IMR-90 (cell line): ENCODE data around the gene RAD51B.

Experiments
- BHLHE40 ChIP-seq: fragments of 150-350 bp; IDR thresholded peaks from 2 replicates; pipeline ENCODE4 v1.6.1; 2016; ENCODE audit warnings: mild to moderate bottlenecking, low read depth, low read length
- CHD1 ChIP-seq: IDR thresholded peaks from 2 replicates; pipeline ENCODE4 v1.6.1; 2012; ENCODE audit warnings: low read depth, low read length, improper control_type of control experiment
- CTCF ChIP-seq: conservative IDR thresholded peaks from 2 replicates; pipeline ENCODE4 v1.5.1; 2012; ENCODE audit warnings: mild to moderate bottlenecking, low read depth, low read length, improper control_type of control experiment
- ELK1 ChIP-seq: fragments of 150-350 bp; IDR thresholded peaks from 2 replicates; pipeline ENCODE4 v1.6.1; 2016; ENCODE audit warnings: low read depth, mild to moderate bottlenecking, low read length, moderate library complexity, borderline replicate concordance
- MAFK ChIP-seq: IDR thresholded peaks from 2 replicates; pipeline ENCODE4 v1.6.1; 2012; ENCODE audit warnings: low read depth, low read length, improper control_type of control experiment
- MXI1 ChIP-seq: IDR thresholded peaks from 2 replicates; pipeline ENCODE4 v1.6.1; 2012; ENCODE audit warnings: low read depth, mild to moderate bottlenecking, low read length, moderate library complexity, borderline replicate concordance
- POLR2A ChIP-seq: IDR thresholded peaks from 2 replicates; pipeline ENCODE4 v1.6.1; 2012; ENCODE audit warnings: mild to moderate bottlenecking, low read depth, low read length
- RAD21 ChIP-seq: IDR thresholded peaks from 2 replicates; pipeline ENCODE4 v1.6.1; 2012; ENCODE audit warnings: low read length, improper control_type of control experiment
- RCOR1 ChIP-seq: IDR thresholded peaks from 2 replicates; pipeline ENCODE4 v1.6.1; 2012; ENCODE audit warnings: mild to moderate bottlenecking, low read length, improper control_type of control experiment; ENCODE audit not compliant: insufficient replicate concordance
- RFX5 ChIP-seq: IDR thresholded peaks from 2 replicates; pipeline ENCODE4 v1.8.0; 2012; ENCODE audit warnings: low read depth, mild to moderate bottlenecking, low read length, moderate library complexity
- SMC3 ChIP-seq: fragments of 150-350 bp; IDR thresholded peaks from 2 replicates; pipeline ENCODE4 v1.6.1; 2016; ENCODE audit warnings: low read depth, mild to moderate bottlenecking, antibody characterized with exemption, low read length, moderate library complexity
- USF2 ChIP-seq: fragments of 150-350 bp; IDR thresholded peaks from 2 replicates; pipeline ENCODE4 v1.6.1; 2017; ENCODE audit warnings: mild to moderate bottlenecking, antibody characterized with exemption, low read length, low read depth

GRCh38 chr14:68730811-68731425 lies 911.3 kb downstream of the RAD51B start:
- TF ChIP-seq POLR2A (no peak), ELK1 (no peak), CTCF (no peak), RAD21 (no peak), SMC3 (no peak), USF2 (no peak), RFX5 (no peak), CHD1 (no peak), BHLHE40 (no peak), MXI1 (no peak), RCOR1 (no peak), MAFK (no peak)
